ENCODE measurements around the gene CCR6. TPM values are rescaled to one million over a fixed set of nuclear protein-coding genes. Genes with fewer than 3 reads are reported as not detected.

CCR6 gene
- total and polyA plus RNA-seq, 12 donors, result not detected

DNA sequence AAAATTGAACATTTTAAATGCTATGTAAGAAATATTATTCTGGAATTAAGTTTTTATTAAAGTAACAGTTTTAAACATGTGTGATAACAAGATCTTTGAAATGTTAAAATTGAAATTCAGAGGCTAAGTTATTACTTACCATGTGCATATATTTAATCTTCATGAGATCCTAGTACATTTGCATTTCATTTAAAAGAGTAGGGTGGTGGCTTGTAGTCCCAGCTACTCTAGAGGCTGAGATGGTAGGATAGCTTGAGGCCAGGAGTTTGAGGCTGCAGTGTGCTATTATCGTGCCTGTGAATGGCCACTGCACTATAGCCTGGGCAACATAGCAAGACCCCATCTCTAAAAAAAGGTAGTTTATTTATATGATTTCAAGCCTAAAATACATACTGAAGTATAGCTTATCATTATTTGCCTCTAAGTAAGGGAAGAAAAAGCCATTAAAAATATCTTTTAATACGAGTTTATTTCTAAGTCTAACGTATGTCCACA, 3.0 kb downstream of the CCR6 start:
- H3K27ac ChIP-seq, result no peak overlapping the region
- DNase-seq, result no peak
- H3K4me1 ChIP-seq (replicated peaks in 1 of 2), result no peaks in the 10 kb centered on the region
- WGBS, 4 donors, result 62 to 83% (median 75%) methylated on average over 3 of the region's 3 CpGs
- H3K9me3 ChIP-seq (replicated peaks in 1 of 3), result no peaks in the 10 kb centered on the region
- intact Hi-C loops (cut with DNase I), result no loop called here
- no peak overlapping the region for H3K4me3 ChIP-seq
- H3K36me3 ChIP-seq (replicated peaks in 1 of 2), result no peaks in the 10 kb centered on the region
- no peak for TF ChIP-seq CTCF (IDR thresholded peaks at IDR 0.05)
- TF ChIP-seq POLR2A (IDR thresholded peaks at IDR 0.05), result no peak
- no peaks in the 10 kb centered on the region for H3K27me3 ChIP-seq

DNA sequence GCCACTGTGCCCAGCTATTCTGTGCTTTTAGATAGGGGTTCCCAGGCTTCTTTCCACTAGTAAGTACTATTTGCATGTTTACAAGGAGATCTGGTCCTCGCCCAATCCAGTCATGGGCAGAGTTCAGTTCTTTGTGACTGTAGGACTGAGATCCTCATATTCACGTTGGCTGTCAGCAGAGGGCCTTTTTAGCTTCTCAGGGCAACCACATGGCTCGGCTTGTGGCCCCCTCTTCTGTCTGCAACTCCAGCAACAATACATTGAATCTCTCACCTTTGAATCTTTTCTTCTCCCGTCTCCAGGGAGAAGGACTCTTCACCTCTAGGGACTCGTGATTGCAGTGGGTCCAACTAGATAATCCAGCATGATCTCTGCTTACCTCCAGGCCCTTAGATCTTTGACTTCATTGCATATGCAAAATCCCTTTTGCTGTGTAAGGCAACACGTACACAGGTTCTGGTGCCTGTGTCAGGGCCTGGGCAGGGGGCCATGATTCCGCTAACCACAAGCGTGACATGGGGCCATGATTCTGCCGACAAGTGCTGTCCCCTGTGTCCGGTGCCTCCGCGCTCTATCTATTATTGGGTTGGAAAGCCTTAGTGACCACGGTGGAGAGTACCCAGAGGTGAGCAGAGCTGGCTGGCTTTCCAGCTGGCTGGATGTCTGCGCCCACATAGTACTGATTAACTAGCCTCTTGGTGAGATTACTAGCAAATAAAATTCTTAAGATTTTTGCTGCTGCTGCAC, 5.1 kb downstream of the CCR6 start:
- H3K9me3 ChIP-seq (replicated peaks in 1 of 3), result no peaks in the 10 kb centered on the region
- H3K4me3 ChIP-seq, result no peak overlapping the region
- intact Hi-C loops (cut with DNase I), result no loop called here
- TF ChIP-seq CTCF (IDR thresholded peaks at IDR 0.05) (no peak), POLR2A (IDR thresholded peaks at IDR 0.05) (no peak)
- H3K27ac ChIP-seq, result no peak overlapping the region
- WGBS, 4 donors, result 87 to 94% (median 91%) methylated on average over 10 to 14 of the region's 14 CpGs
- H3K4me1 ChIP-seq (replicated peaks in 1 of 2), result no peaks in the 10 kb centered on the region
- DNase-seq, result no peak
- no peaks in the 10 kb centered on the region for H3K36me3 ChIP-seq (replicated peaks in 1 of 2)
- H3K27me3 ChIP-seq, result no peaks in the 10 kb centered on the region

GRCh38 chr6:167129159-167129558, 6.3 kb downstream of the CCR6 start:
- Histone ChIP-seq H3K9me3 (replicated peaks in 1 of 3) (no peaks in the 10 kb centered on the region), H3K4me1 (replicated peaks in 1 of 2) (no peaks in the 10 kb centered on the region), H3K27me3 (no peaks in the 10 kb centered on the region), H3K36me3 (replicated peaks in 1 of 2) (no peaks in the 10 kb centered on the region), H3K4me3 (no peak overlapping the region), H3K27ac (no peak overlapping the region)
- TF ChIP-seq CTCF (IDR thresholded peaks at IDR 0.05), result no peak
- no peak for TF ChIP-seq POLR2A (IDR thresholded peaks at IDR 0.05)
- intact Hi-C loops (cut with DNase I), result no loop called here
- DNase-seq, result no peak
- WGBS, 4 donors, result 71 to 81% (median 73%) methylated on average over 6 of the region's 6 CpGs

GRCh38 chr6:167129562-167129961, 6.7 kb downstream of the CCR6 start:
- no peak overlapping the region for H3K4me3 ChIP-seq
- no peaks in the 10 kb centered on the region for H3K9me3 ChIP-seq (replicated peaks in 1 of 3)
- TF ChIP-seq POLR2A (IDR thresholded peaks at IDR 0.05) (no peak), CTCF (IDR thresholded peaks at IDR 0.05) (no peak)
- 71 to 84% (median 79%) methylated on average over 4 of the region's 4 CpGs for WGBS, 4 donors
- no peak overlapping the region for H3K27ac ChIP-seq
- H3K36me3 ChIP-seq (replicated peaks in 1 of 2), result no peaks in the 10 kb centered on the region
- H3K4me1 ChIP-seq (replicated peaks in 1 of 2), result no peaks in the 10 kb centered on the region
- DNase-seq, result no peak
- intact Hi-C loops (cut with DNase I), result no loop called here
- no peaks in the 10 kb centered on the region for H3K27me3 ChIP-seq
